Heart left ventricle (tissue), 13 donors: ENCODE measurements around the gene GLT1D1.

Experiments
- CTCF ChIP-seq, 12 donors: fragments of 200-600 bp; sonication (generic) in 4 of 12; IDR thresholded peaks; one replicate each; pipeline versions ENCODE4 v1.5.0 to v1.8.0; 2018 to 2022; ENCODE audit warnings: antibody characterized with exemption in 12 of 12, mild to moderate bottlenecking in 5 of 12
- POLR2A ChIP-seq, 2 donors: fragments of 450-650 bp; IDR thresholded peaks; one replicate each; pipeline ENCODE4 v1.6.1; 2017; ENCODE audit warnings: antibody characterized with exemption in 2 of 2, mild to moderate bottlenecking in 2 of 2, moderate library complexity in 2 of 2
- donor health status: ischemic (EF 13 %, LVEDD 7.1; RV severe dilation, severe dysfunction).
- donor health status: DM: no; HTN: yes; CAD: no.
- donor health status: DM: no; HTN: no; CAD: no.
- donor health status: ischemic (EF 25% LVEDD 6.9; RV normal size, moderate dysfunction).
- donor health status: ischemic (EF 25% LVEDD 5.7; RV mildly dilated, moderate dysfunction).
- donor health status: ischemic (EF 35%, LVEDD 5.7; RV mildly dilated, moderate dysfunction).
- donor health status: nonischemic (EF 11% LVEDD 7.7; RV severe dilation, severe dysfunction).
- donor health status: DM: yes; HTN: yes; CAD: no.
- donor health status: PGD.
- donor health status: ischemic (EF 29% LVEDD 5.4; RV normal size, mild dysfunction).
- donor health status: nonischemic (EF 23%, LVEDD 6.1; RV moderate dilation, normal function).

GRCh38 chr12:129002427-129002826 lies 149.1 kb downstream of the GLT1D1 start:
- TF ChIP-seq CTCF (IDR thresholded peaks at IDR 0.05) (no peak), POLR2A (IDR thresholded peaks at IDR 0.05) (no peak)
